H9 (cell line): ENCODE data around the gene TDP2. TPM values are rescaled to one million over a fixed set of nuclear protein-coding genes. Genes with fewer than 3 reads are reported as not detected.

Experiments used
- DNase-seq: peaks from one replicate; pipeline ENCODE4 v3.0.0-alpha.2; 2017
- H2AFZ ChIP-seq: one replicate; pipeline ENCODE4 v1.6.1; 2013; ENCODE audit warnings: mild to moderate bottlenecking, low read length, control low read depth, moderate library complexity
- H2AK5ac ChIP-seq: 2 replicates; pipeline ENCODE4 v1.6.1; 2013; ENCODE audit warnings: low read length, control low read depth, mixed read lengths; ENCODE audit not compliant: insufficient read length
- H2BK120ac ChIP-seq: one replicate; pipeline ENCODE4 v1.6.1; 2013; ENCODE audit warnings: low read depth, mild to moderate bottlenecking, low read length, control low read depth, inconsistent platforms; ENCODE audit not compliant: poor library complexity, severe bottlenecking
- H2BK12ac ChIP-seq: 2 replicates; pipeline ENCODE4 v1.6.1; 2013; ENCODE audit warnings: low read length, control low read depth, mixed read lengths, low read depth; ENCODE audit not compliant: insufficient read length
- H2BK15ac ChIP-seq: 2 replicates; pipeline ENCODE4 v1.6.1; 2013; ENCODE audit warnings: low read depth, low read length, control low read depth
- H2BK20ac ChIP-seq: one replicate; pipeline ENCODE4 v1.6.1; 2013; ENCODE audit warnings: low read depth, mild to moderate bottlenecking, low read length, control low read depth, inconsistent platforms; ENCODE audit not compliant: poor library complexity, severe bottlenecking
- H2BK5ac ChIP-seq: 2 replicates; pipeline ENCODE4 v1.6.1; 2013; ENCODE audit warnings: low read length, control low read depth, mixed read lengths; ENCODE audit not compliant: insufficient read length
- H3K14ac ChIP-seq: 2 replicates; pipeline ENCODE4 v1.6.1; 2013; ENCODE audit warnings: low read length, control low read depth; ENCODE audit not compliant: insufficient read depth
- H3K18ac ChIP-seq: 2 replicates; pipeline ENCODE4 v1.6.1; 2013; ENCODE audit warnings: low read depth, mild to moderate bottlenecking, mixed read lengths, low read length, control low read depth; ENCODE audit not compliant: insufficient read length
- H3K23ac ChIP-seq: 2 replicates; pipeline ENCODE4 v1.6.1; 2013; ENCODE audit warnings: low read length, control low read depth, mixed read lengths, low read depth; ENCODE audit not compliant: insufficient read length
- H3K23me2 ChIP-seq: 2 replicates; pipeline ENCODE4 v1.6.1; 2013; ENCODE audit warnings: low read depth, mild to moderate bottlenecking, mixed read lengths, low read length, control low read depth; ENCODE audit not compliant: insufficient read length, poor library complexity, severe bottlenecking
- H3K27ac ChIP-seq: 2 replicates; pipeline ENCODE4 v1.5.1; 2013; ENCODE audit warnings: low read length, control low read depth, mixed read lengths, low read depth; ENCODE audit not compliant: insufficient read length
- H3K27me3 ChIP-seq: 2 replicates; pipeline ENCODE4 v1.6.1; 2013; ENCODE audit warnings: low read length, control low read depth, inconsistent platforms; ENCODE audit not compliant: insufficient read depth
- H3K4ac ChIP-seq: 2 replicates; pipeline ENCODE4 v1.6.1; 2013; ENCODE audit warnings: low read depth, mild to moderate bottlenecking, control low read depth, inconsistent platforms, low read length, moderate library complexity
- H3K4me1 ChIP-seq: 2 replicates; pipeline ENCODE4 v1.6.1; 2013; ENCODE audit warnings: low read length, control low read depth, inconsistent platforms; ENCODE audit not compliant: insufficient read depth
- H3K4me2 ChIP-seq: 2 replicates; pipeline ENCODE4 v1.6.1; 2013; ENCODE audit warnings: low read length, control low read depth, mixed read lengths; ENCODE audit not compliant: insufficient read length, insufficient read depth
- H3K56ac ChIP-seq: 2 replicates; pipeline ENCODE4 v1.6.1; 2013; ENCODE audit warnings: low read depth, mild to moderate bottlenecking, mixed read lengths, low read length, control low read depth; ENCODE audit not compliant: insufficient read length
- H3K79me1 ChIP-seq: 2 replicates; pipeline ENCODE4 v1.6.1; 2013; ENCODE audit warnings: low read depth, mild to moderate bottlenecking, moderate library complexity, low read length, control low read depth, inconsistent platforms; ENCODE audit not compliant: insufficient read depth, poor library complexity, severe bottlenecking
- H3K79me2 ChIP-seq: 2 replicates; pipeline ENCODE4 v1.6.1; 2013; ENCODE audit warnings: low read length, control low read depth, inconsistent platforms; ENCODE audit not compliant: insufficient read depth
- H3K9ac ChIP-seq: 2 replicates; pipeline ENCODE4 v1.6.1; 2013; ENCODE audit warnings: low read length, control low read depth, mixed read lengths; ENCODE audit not compliant: insufficient read length; ENCODE audit errors: extremely low read depth
- H3K9me3 ChIP-seq: one replicate; pipeline ENCODE4 v1.6.1; 2013; ENCODE audit warnings: low read depth, low read length, inconsistent platforms; ENCODE audit not compliant: control insufficient read depth
- H3T11ph ChIP-seq: one replicate; pipeline ENCODE4 v1.6.1; 2013; ENCODE audit warnings: mild to moderate bottlenecking, low read length, control low read depth, inconsistent platforms
- H4K20me1 ChIP-seq: one replicate; pipeline ENCODE4 v1.6.1; 2013; ENCODE audit not compliant: control insufficient read depth, insufficient read length, insufficient read depth
- H4K5ac ChIP-seq: 2 replicates; pipeline ENCODE4 v1.6.1; 2013; ENCODE audit warnings: low read depth, mild to moderate bottlenecking, mixed read lengths, low read length, control low read depth; ENCODE audit not compliant: insufficient read length
- H4K8ac ChIP-seq: replicated peaks from 2 replicates; pipeline ENCODE4 v1.6.1; 2013; ENCODE audit warnings: low read length, control low read depth, mixed read lengths, low read depth; ENCODE audit not compliant: insufficient read length
- H4K91ac ChIP-seq: 2 replicates; pipeline ENCODE4 v1.6.1; 2013; ENCODE audit warnings: low read depth, mild to moderate bottlenecking, moderate library complexity, mixed read lengths, low read length, control low read depth; ENCODE audit not compliant: insufficient read length
- H3K27ac Mint-ChIP-seq, 3 experiments: 2 replicates in 2 of 3; 3 replicates in 1 of 3; pipeline ENCODE4 v1.8.0; 2020 to 2021; ENCODE audit warnings: mixed read lengths in 3 of 3, mild to moderate bottlenecking in 1 of 3, moderate library complexity in 1 of 3
- H3K27me3 Mint-ChIP-seq: 2 replicates; pipeline ENCODE4 v1.8.0; 2021; ENCODE audit warnings: low read depth, mild to moderate bottlenecking, moderate library complexity, mixed read lengths
- H3K36me3 Mint-ChIP-seq, 3 experiments: 2 replicates in 2 of 3; 3 replicates in 1 of 3; pipeline ENCODE4 v1.8.0; 2020 to 2021; ENCODE audit warnings: low read depth in 3 of 3, mixed read lengths in 3 of 3; ENCODE audit not compliant: insufficient read depth in 1 of 3
- H3K4me1 Mint-ChIP-seq, 2 experiments: 2 replicates each; pipeline ENCODE4 v1.8.0; 2020; ENCODE audit warnings: mixed read lengths in 2 of 2
- H3K4me3 Mint-ChIP-seq, 2 experiments: 2 replicates in 1 of 2; 3 replicates in 1 of 2; pipeline ENCODE4 v1.8.0; 2020 to 2021; ENCODE audit warnings: mild to moderate bottlenecking in 2 of 2, mixed read lengths in 2 of 2, moderate library complexity in 1 of 2
- H3K9me3 Mint-ChIP-seq, 2 experiments: 2 replicates in 1 of 2; 3 replicates in 1 of 2; pipeline ENCODE4 v1.8.0; 2020; ENCODE audit warnings: mild to moderate bottlenecking in 2 of 2, mixed read lengths in 2 of 2, moderate library complexity in 1 of 2
- CTCF ChIP-seq: fragments of 200-600 bp; sonication (generic); conservative IDR thresholded peaks from 3 replicates; pipeline ENCODE4 v1.8.0; 2021; ENCODE audit warnings: antibody characterized with exemption, mild to moderate bottlenecking
- WGBS: extraction: QIAGEN DNeasy Blood & Tissue Kit; methylation state at CpG from one replicate; pipeline ENCODE4 v1.1.7; 2013; ENCODE audit warnings: missing lambda C conversion rate, low lambda C conversion rate, mixed read lengths; ENCODE audit not compliant: insufficient read length; ENCODE audit errors: extremely low coverage; 5-methylcytosine and 5-hydroxymethylcytosine counted together
- total RNA-seq: library from RNA; stranded (reverse); gene quantifications from 2 replicates; pipeline ENCODE4 v1.2.1, GENCODE V29; 2021

The TDP2 gene
- total RNA-seq, 1 experiment from 2014 or later, result 55.6 TPM

- Histone ChIP-seq H4K91ac (no peak overlapping the region), H3K23me2 (no peaks in the 10 kb centered on the region), H3K4ac (no peak overlapping the region), H4K8ac (no peak overlapping the region), H2BK12ac (no peak overlapping the region), H3T11ph (no peak overlapping the region), H3K23ac (no peak overlapping the region), H3K4me2 (no peak overlapping the region), H3K9ac (no peak overlapping the region), H3K14ac (no peak overlapping the region), H3K27ac (no peak overlapping the region), H2AK5ac (no peak overlapping the region), H3K79me2 (no peaks in the 10 kb centered on the region), H2AFZ (no peak overlapping the region), H4K5ac (no peak overlapping the region), H2BK20ac (no peak overlapping the region), H3K27me3 (no peaks in the 10 kb centered on the region), H3K4me1 (peaks cover 2% of the 10 kb centered on the region; the same call in 1 of the 2 replicates), H2BK5ac (no peak overlapping the region), H4K20me1 (no peaks in the 10 kb centered on the region), H3K18ac (no peak overlapping the region), H3K56ac (no peak overlapping the region), H3K79me1 (no peaks in the 10 kb centered on the region), H2BK120ac (no peak overlapping the region), H3K9me3 (no peaks in the 10 kb centered on the region), H2BK15ac (no peak overlapping the region)
- Mint-ChIP-seq H3K27ac (no peak overlapping the region), H3K4me1 (peaks cover 24 to 27% of the 10 kb centered on the region in 2 experiments), H3K27me3 (peaks cover 3% of the 10 kb centered on the region), H3K4me3 (no peak overlapping the region), H3K36me3 (peaks cover 7 to 15% (median 13%) of the 10 kb centered on the region in 3 experiments; a peak in 6 of 7 replicates), H3K9me3 (no peaks in the 10 kb centered on the region; a peak in 1 of 5 replicates)
- WGBS, result no CpG with 5 or more reads among the region's 4 CpGs
- no peak for DNase-seq
- TF ChIP-seq CTCF, result no peak
Observed at GRCh38 chr6:24686946-24687345, 20.2 kb upstream of the TDP2 start.
